Ishikawa (cell line): Measurements from ENCODE around the gene HHAT.

ENCODE experiments used
- CEBPB ChIP-seq: IDR thresholded peaks from 2 replicates; pipeline ENCODE4 v1.6.1; 2012
- CREB1 ChIP-seq: IDR thresholded peaks from 2 replicates; pipeline ENCODE4 v1.6.1; 2012; ENCODE audit warnings: low read depth
- EGR1 ChIP-seq: IDR thresholded peaks from 2 replicates; pipeline ENCODE4 v1.6.1; 2012
- EP300 ChIP-seq: IDR thresholded peaks from 2 replicates; pipeline ENCODE4 v1.6.1; 2012; ENCODE audit warnings: borderline replicate concordance
- FOXM1 ChIP-seq: IDR thresholded peaks from 2 replicates; pipeline ENCODE4 v1.6.1; 2012; ENCODE audit warnings: low read depth, borderline replicate concordance
- MAX ChIP-seq: IDR thresholded peaks from 2 replicates; pipeline ENCODE4 v1.6.1; 2012
- NFIC ChIP-seq: IDR thresholded peaks from 2 replicates; pipeline ENCODE4 v1.6.1; 2012
- RAD21 ChIP-seq: IDR thresholded peaks from 2 replicates; pipeline ENCODE4 v1.6.1; 2012; ENCODE audit warnings: low read depth
- REST ChIP-seq: IDR thresholded peaks from 2 replicates; pipeline ENCODE4 v1.6.1; 2012; ENCODE audit warnings: low read depth, mild to moderate bottlenecking
- TAF1 ChIP-seq: IDR thresholded peaks from 2 replicates; pipeline ENCODE4 v1.6.1; 2012; ENCODE audit warnings: low read depth, mild to moderate bottlenecking
- TCF12 ChIP-seq: IDR thresholded peaks from 2 replicates; pipeline ENCODE4 v1.6.1; 2012; ENCODE audit warnings: low read depth
- TEAD4 ChIP-seq: IDR thresholded peaks from 2 replicates; pipeline ENCODE4 v1.6.1; 2012
- USF1 ChIP-seq: IDR thresholded peaks from 2 replicates; pipeline ENCODE4 v1.6.1; 2012
- YY1 ChIP-seq: IDR thresholded peaks from 2 replicates; pipeline ENCODE4 v1.6.1; 2012; ENCODE audit warnings: low read depth
- ZBTB7A ChIP-seq: IDR thresholded peaks from 2 replicates; pipeline ENCODE4 v1.6.1; 2012; ENCODE audit warnings: low read depth

The HHAT gene

GRCh38 chr1:210467440-210468043 is 138.8 kb downstream of the HHAT start:
- TF ChIP-seq REST (no peak), USF1 (no peak), EGR1 (no peak), RAD21 (no peak), MAX (no peak), NFIC (no peak), EP300 (no peak), ZBTB7A (no peak), CEBPB (no peak), TCF12 (no peak), TAF1 (no peak), TEAD4 (no peak), FOXM1 (no peak)

- no peak for TF ChIP-seq RAD21
- no peak for TF ChIP-seq FOXM1
- no peak for TF ChIP-seq TAF1
- no peak for TF ChIP-seq NFIC
- no peak for TF ChIP-seq EGR1
Measured at GRCh38 chr1:210469441-210469840, 140.7 kb downstream of the HHAT start.

GRCh38 chr1:210475321-210475720 is 146.6 kb downstream of the HHAT start:
- TF ChIP-seq REST (no peak), CEBPB (no peak), ZBTB7A (no peak), TAF1 (no peak), TEAD4 (no peak), FOXM1 (no peak), MAX (no peak)

GRCh38 chr1:210475806-210476205 is 147.1 kb downstream of the HHAT start:
- TF ChIP-seq USF1, result no peak
- TF ChIP-seq MAX, result no peak
- TF ChIP-seq REST, result no peak
- no peak for TF ChIP-seq TEAD4
- TF ChIP-seq EGR1, result no peak
- TF ChIP-seq RAD21, result no peak
- no peak for TF ChIP-seq EP300
- no peak for TF ChIP-seq ZBTB7A
- no peak for TF ChIP-seq TCF12
- TF ChIP-seq NFIC, result no peak
- no peak for TF ChIP-seq CEBPB
- TF ChIP-seq TAF1, result no peak
- no peak for TF ChIP-seq FOXM1
- no peak for TF ChIP-seq CREB1
- no peak for TF ChIP-seq YY1

GRCh38 chr1:210476730-210477129 is 148.0 kb downstream of the HHAT start:
- TF ChIP-seq EP300, result no peak
- TF ChIP-seq REST, result no peak
- no peak for TF ChIP-seq USF1
- TF ChIP-seq CREB1, result no peak
- TF ChIP-seq ZBTB7A, result no peak
- TF ChIP-seq EGR1, result no peak
- no peak for TF ChIP-seq TAF1
- no peak for TF ChIP-seq MAX
- no peak for TF ChIP-seq TEAD4
- no peak for TF ChIP-seq FOXM1
- no peak for TF ChIP-seq YY1
- TF ChIP-seq RAD21, result no peak
- TF ChIP-seq NFIC, result no peak
- no peak for TF ChIP-seq CEBPB
